H1 (cell line): ENCODE measurements around the gene PTTG1IP2. TPM values are rescaled to one million over a fixed set of nuclear protein-coding genes. Genes with fewer than 3 reads are reported as not detected.

Experiments
- CHD2 ChIP-seq: IDR thresholded peaks from 2 replicates; pipeline ENCODE4 v1.6.1; 2012; ENCODE audit warnings: low read length, improper control_type of control experiment
- CHD7 ChIP-seq: fragments of 300-600 bp; sonication (generic); IDR thresholded peaks from 2 replicates; pipeline ENCODE4 v1.7.1; 2012; ENCODE audit warnings: low read length, moderate library complexity, mild to moderate bottlenecking, inconsistent platforms; ENCODE audit not compliant: insufficient replicate concordance
- CREB1 ChIP-seq: IDR thresholded peaks from 2 replicates; pipeline ENCODE4 v1.6.1; 2012; ENCODE audit warnings: inconsistent platforms
- CTCF ChIP-seq, 3 experiments: IDR thresholded peaks; 1 replicate in 2 of 3; 2 replicates in 1 of 3; pipeline versions ENCODE4 v1.5.1 to v1.6.1; 2011; ENCODE audit warnings: low read length in 3 of 3, mild to moderate bottlenecking in 3 of 3, inconsistent platforms in 2 of 3, low read depth in 1 of 3, moderate library complexity in 1 of 3; ENCODE audit not compliant: insufficient read depth in 1 of 3; ENCODE audit errors: control extremely low read depth in 1 of 3
- RFX5 ChIP-seq: IDR thresholded peaks from 2 replicates; pipeline ENCODE4 v1.6.1; 2011; ENCODE audit warnings: low read depth, low read length, improper control_type of control experiment, borderline replicate concordance
- RNF2 ChIP-seq: fragments of 200-900, 300-1000 bp; sonication (generic); IDR thresholded peaks from 2 replicates; pipeline ENCODE4 v1.7.1; 2016; ENCODE audit warnings: borderline replicate concordance, low read depth, mild to moderate bottlenecking, antibody characterized with exemption, low read length; ENCODE audit not compliant: poor library complexity, severe bottlenecking; ENCODE audit errors: missing control alignments
- RXRA ChIP-seq: IDR thresholded peaks from 2 replicates; pipeline ENCODE4 v1.6.1; 2011; ENCODE audit warnings: low read depth, mild to moderate bottlenecking, low read length, moderate library complexity; ENCODE audit not compliant: insufficient read depth
- USF2 ChIP-seq: IDR thresholded peaks from 2 replicates; pipeline ENCODE4 v1.6.1; 2011; ENCODE audit warnings: low read length, improper control_type of control experiment
- polyA plus RNA-seq, 7 experiments: library from polyadenylated mRNA; depleted of rRNA in 3 of 7; stranded (reverse) in 5 of 7; unstranded in 2 of 7; fragments of >200 nt in 5 of 7; fragments of 200-250 nt in 2 of 7; gene quantifications; 1 replicate in 5 of 7; 2 replicates in 1 of 7; 4 replicates in 1 of 7; pipeline versions ENCODE4 v1.2.1 to v1.2.3, GENCODE V29; 2011 to 2013; ENCODE audit warnings: missing spikeins in 2 of 7, mixed read lengths in 2 of 7
- total RNA-seq: library from RNA; stranded (reverse); fragmentation: NEBNext Ultra II Directional; extraction: Animal tissue kit (Norgen Biotek cat#: 25700); gene quantifications from 2 replicates; pipeline ENCODE4 v1.2.1, GENCODE V29; 2021

Gene PTTG1IP2
- total and polyA plus RNA-seq, 2 of the 8 experiments (the other 6 are each of a cell fraction or from before 2014, with no cell fraction given), result not detected

GRCh38 chr7:90511776-90512175 lies 42.3 kb downstream of the PTTG1IP2 start (continued):
- no peak for TF ChIP-seq CHD7
- no peak for TF ChIP-seq RFX5
- no peak for TF ChIP-seq USF2
- no peak for TF ChIP-seq RNF2
- no peak for TF ChIP-seq CTCF (IDR thresholded peaks at IDR 0.05; ENCODE audit: control extremely low read depth in 1 of 3, insufficient read depth in 1 of 3, low read depth in 1 of 3, low read length in 3 of 3)
- TF ChIP-seq RXRA, result no peak
- no peak for TF ChIP-seq CHD2
- no peak for TF ChIP-seq CREB1
